Measurements from ENCODE around the gene TIMP2. TPM values are rescaled to one million over a fixed set of nuclear protein-coding genes. Genes with fewer than 3 reads are reported as not detected.

TIMP2 gene
- total RNA-seq, 1 experiment from 2014 or later, result 29.0 TPM

DNA sequence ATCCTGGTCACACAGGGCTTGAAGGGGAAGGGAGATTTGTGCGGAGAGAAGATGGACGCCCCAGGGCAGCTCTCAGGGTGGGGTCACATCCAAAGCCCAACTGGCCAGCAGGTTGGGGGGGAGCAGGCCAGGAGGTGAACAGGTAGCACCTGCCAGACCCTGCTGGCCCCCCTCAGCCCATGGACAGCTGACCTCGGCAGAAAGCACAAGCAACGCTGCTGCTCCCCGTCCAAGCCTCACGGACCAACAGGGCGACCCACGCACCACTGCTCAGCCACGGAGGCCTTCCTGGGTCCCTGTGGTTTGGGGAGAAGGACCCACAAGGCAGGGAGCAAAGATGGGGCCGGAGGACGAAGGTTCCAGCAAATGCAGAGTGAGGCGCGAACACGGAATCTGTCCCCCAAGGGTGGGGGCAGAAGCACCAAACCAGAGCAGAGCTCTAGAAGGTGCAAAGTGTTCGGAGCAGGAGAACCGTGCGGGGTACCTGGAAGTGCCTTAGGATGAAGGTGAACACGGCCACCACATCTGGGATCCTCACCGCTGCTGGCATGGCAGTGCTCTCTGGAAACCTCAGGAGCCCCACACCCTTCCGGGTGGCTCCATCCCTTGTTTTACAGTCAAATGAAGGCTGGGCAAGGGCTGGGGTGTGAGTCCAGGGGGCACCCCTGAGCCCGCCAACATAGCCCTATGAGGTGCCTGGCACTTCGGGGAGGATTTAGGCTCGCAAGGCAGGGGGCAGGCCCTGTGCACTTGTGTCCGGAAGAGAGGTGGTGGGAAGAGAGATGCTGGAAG lies 40.1 kb downstream of the TIMP2 start:
- Histone ChIP-seq H2BK120ac (ENCODE audit: low read depth, low read length, poor library complexity, severe bottlenecking) (no peak overlapping the region), H3T11ph (ENCODE audit: low read length) (no peak overlapping the region), H3K4ac (ENCODE audit: low read depth, low read length) (no peak overlapping the region), H3K9ac (ENCODE audit: extremely low read depth, insufficient read length, low read length) (no peak overlapping the region), H2BK5ac (ENCODE audit: insufficient read length, low read length) (no peak overlapping the region), H3K56ac (ENCODE audit: insufficient read length, low read depth, low read length) (no peak overlapping the region), H3K4me1 (ENCODE audit: insufficient read depth, low read length) (peaks cover 2% of the 10 kb centered on the region; the same call in 1 of the 2 replicates), H3K18ac (ENCODE audit: insufficient read length, low read depth, low read length) (no peak overlapping the region), H4K8ac (replicated peaks; ENCODE audit: insufficient read length, low read depth, low read length) (no peak overlapping the region), H3K14ac (ENCODE audit: insufficient read depth, low read length) (no peak overlapping the region), H3K9me3 (ENCODE audit: control insufficient read depth, low read depth, low read length) (no peaks in the 10 kb centered on the region), H3K79me1 (ENCODE audit: insufficient read depth, low read depth, low read length, poor library complexity, severe bottlenecking) (no peaks in the 10 kb centered on the region), H3K79me2 (ENCODE audit: insufficient read depth, low read length) (no peaks in the 10 kb centered on the region), H3K23me2 (ENCODE audit: insufficient read length, low read depth, low read length, poor library complexity, severe bottlenecking) (no peaks in the 10 kb centered on the region), H2BK15ac (ENCODE audit: low read depth, low read length) (no peak overlapping the region), H3K27ac (ENCODE audit: insufficient read length, low read depth, low read length) (no peak overlapping the region), H4K5ac (ENCODE audit: insufficient read length, low read depth, low read length) (no peak overlapping the region), H3K4me2 (ENCODE audit: insufficient read depth, insufficient read length, low read length) (no peak overlapping the region), H2BK12ac (ENCODE audit: insufficient read length, low read depth, low read length) (no peak overlapping the region), H2AK5ac (ENCODE audit: insufficient read length, low read length) (no peak overlapping the region), H4K20me1 (ENCODE audit: control insufficient read depth, insufficient read depth, insufficient read length) (no peaks in the 10 kb centered on the region), H3K23ac (ENCODE audit: insufficient read length, low read depth, low read length) (no peak overlapping the region), H2BK20ac (ENCODE audit: low read depth, low read length, poor library complexity, severe bottlenecking) (no peak overlapping the region), H3K27me3 (ENCODE audit: insufficient read depth, low read length) (no peaks in the 10 kb centered on the region), H4K91ac (ENCODE audit: insufficient read length, low read depth, low read length) (no peak overlapping the region), H2AFZ (ENCODE audit: low read length) (no peak overlapping the region)
- H3K27ac Mint-ChIP-seq, result no peak overlapping the region
- TF ChIP-seq, protein P1, sequence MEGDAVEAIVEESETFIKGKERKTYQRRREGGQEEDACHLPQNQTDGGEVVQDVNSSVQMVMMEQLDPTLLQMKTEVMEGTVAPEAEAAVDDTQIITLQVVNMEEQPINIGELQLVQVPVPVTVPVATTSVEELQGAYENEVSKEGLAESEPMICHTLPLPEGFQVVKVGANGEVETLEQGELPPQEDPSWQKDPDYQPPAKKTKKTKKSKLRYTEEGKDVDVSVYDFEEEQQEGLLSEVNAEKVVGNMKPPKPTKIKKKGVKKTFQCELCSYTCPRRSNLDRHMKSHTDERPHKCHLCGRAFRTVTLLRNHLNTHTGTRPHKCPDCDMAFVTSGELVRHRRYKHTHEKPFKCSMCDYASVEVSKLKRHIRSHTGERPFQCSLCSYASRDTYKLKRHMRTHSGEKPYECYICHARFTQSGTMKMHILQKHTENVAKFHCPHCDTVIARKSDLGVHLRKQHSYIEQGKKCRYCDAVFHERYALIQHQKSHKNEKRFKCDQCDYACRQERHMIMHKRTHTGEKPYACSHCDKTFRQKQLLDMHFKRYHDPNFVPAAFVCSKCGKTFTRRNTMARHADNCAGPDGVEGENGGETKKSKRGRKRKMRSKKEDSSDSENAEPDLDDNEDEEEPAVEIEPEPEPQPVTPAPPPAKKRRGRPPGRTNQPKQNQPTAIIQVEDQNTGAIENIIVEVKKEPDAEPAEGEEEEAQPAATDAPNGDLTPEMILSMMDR (conservative IDR thresholded peaks at IDR 0.05), result no peak
- no CpG with 5 or more reads among the region's 24 CpGs for WGBS (ENCODE audit: extremely low coverage, insufficient read length, low lambda C conversion rate)
- H3K27me3 Mint-ChIP-seq (ENCODE audit: low read depth), result no peaks in the 10 kb centered on the region; the same call in 1 of the 2 replicates
- no peak overlapping the region for H3K4me3 Mint-ChIP-seq
- no peaks in the 10 kb centered on the region for H3K9me3 Mint-ChIP-seq
- H3K36me3 Mint-ChIP-seq (ENCODE audit: insufficient read depth in 1 of 3, low read depth in 3 of 3), result no peaks in the 10 kb centered on the region; a peak in 1 of 7 replicates
- H3K4me1 Mint-ChIP-seq, result peaks cover 18 to 23% of the 10 kb centered on the region in 2 experiments
- DNase-seq, result no peak

Data from H9 (cell line).